HL-60 (cell line): Measurements from ENCODE around the gene C20orf202.

ENCODE experiments used
- REST ChIP-seq: IDR thresholded peaks from 2 replicates; pipeline ENCODE4 v1.6.1; 2012; ENCODE audit warnings: low read depth; ENCODE audit not compliant: insufficient replicate concordance
- TF ChIP-seq, protein P1 (sequence below): IDR thresholded peaks from one replicate; pipeline ENCODE4 v1.5.1; 2011; ENCODE audit warnings: low read length, control low read depth, inconsistent platforms; ENCODE audit not compliant: insufficient read depth

- no peak for TF ChIP-seq REST
- TF ChIP-seq, protein P1, sequence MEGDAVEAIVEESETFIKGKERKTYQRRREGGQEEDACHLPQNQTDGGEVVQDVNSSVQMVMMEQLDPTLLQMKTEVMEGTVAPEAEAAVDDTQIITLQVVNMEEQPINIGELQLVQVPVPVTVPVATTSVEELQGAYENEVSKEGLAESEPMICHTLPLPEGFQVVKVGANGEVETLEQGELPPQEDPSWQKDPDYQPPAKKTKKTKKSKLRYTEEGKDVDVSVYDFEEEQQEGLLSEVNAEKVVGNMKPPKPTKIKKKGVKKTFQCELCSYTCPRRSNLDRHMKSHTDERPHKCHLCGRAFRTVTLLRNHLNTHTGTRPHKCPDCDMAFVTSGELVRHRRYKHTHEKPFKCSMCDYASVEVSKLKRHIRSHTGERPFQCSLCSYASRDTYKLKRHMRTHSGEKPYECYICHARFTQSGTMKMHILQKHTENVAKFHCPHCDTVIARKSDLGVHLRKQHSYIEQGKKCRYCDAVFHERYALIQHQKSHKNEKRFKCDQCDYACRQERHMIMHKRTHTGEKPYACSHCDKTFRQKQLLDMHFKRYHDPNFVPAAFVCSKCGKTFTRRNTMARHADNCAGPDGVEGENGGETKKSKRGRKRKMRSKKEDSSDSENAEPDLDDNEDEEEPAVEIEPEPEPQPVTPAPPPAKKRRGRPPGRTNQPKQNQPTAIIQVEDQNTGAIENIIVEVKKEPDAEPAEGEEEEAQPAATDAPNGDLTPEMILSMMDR: no peak
Measured at GRCh38 chr20:1232286-1233111, 29.2 kb downstream of the C20orf202 start.
